Amniotic stem cell (primary cell): ENCODE results near the gene ACSL3.
"Not testable (repeated sequence)": the region's sequence is repeated elsewhere in the genome, so short reads cannot be mapped to it uniquely, and the experiment has no call there.

ENCODE experiments used
- DNase-seq: peaks from one replicate; lab custom pipeline; 2025; lab: John Stamatoyannopoulos, UW

The ACSL3 gene

GRCh38 chr2:222912117-222912516, 51.3 kb downstream of the ACSL3 start:
- no peak for DNase-seq

- DNase-seq, result no peak
Observed at GRCh38 chr2:222912776-222913175, 51.9 kb downstream of the ACSL3 start.

GRCh38 chr2:222915092-222915957, 54.5 kb downstream of the ACSL3 start:
- no peak for DNase-seq

- DNase-seq, result no peak
Observed at GRCh38 chr2:222916229-222917197, 55.7 kb downstream of the ACSL3 start.

- not testable (repeated sequence) for DNase-seq
Observed at GRCh38 chr2:222917212-222917611, 56.4 kb downstream of the ACSL3 start.

- peak; percentile 45 for DNase-seq
Observed at GRCh38 chr2:222919841-222920526, 59.1 kb downstream of the ACSL3 start.

GRCh38 chr2:222920657-222921186, 59.9 kb downstream of the ACSL3 start:
- no peak for DNase-seq

- no peak for DNase-seq
Observed at GRCh38 chr2:222922019-222922800, 61.4 kb downstream of the ACSL3 start.

GRCh38 chr2:222926915-222927314, 66.1 kb downstream of the ACSL3 start:
- no peak for DNase-seq

GRCh38 chr2:222927600-222927999, 66.8 kb downstream of the ACSL3 start:
- no peak for DNase-seq

- no peak for DNase-seq
Observed at GRCh38 chr2:222928335-222928734, 67.5 kb downstream of the ACSL3 start.

GRCh38 chr2:222930862-222931261, 70.0 kb downstream of the ACSL3 start:
- no peak for DNase-seq

- DNase-seq, result no peak
Observed at GRCh38 chr2:222931659-222932058, 70.8 kb downstream of the ACSL3 start.

GRCh38 chr2:222933458-222933857, 72.6 kb downstream of the ACSL3 start:
- DNase-seq, result no peak

- no peak for DNase-seq
Observed at GRCh38 chr2:222935688-222936298, 75.0 kb downstream of the ACSL3 start.

- no peak for DNase-seq
Observed at GRCh38 chr2:222936705-222937104, 75.9 kb downstream of the ACSL3 start.

- no peak for DNase-seq
Observed at GRCh38 chr2:222938327-222938726, 77.5 kb downstream of the ACSL3 start.

- DNase-seq, result peak; percentile 53
Observed at GRCh38 chr2:222939208-222939856, 78.5 kb downstream of the ACSL3 start.

GRCh38 chr2:222939979-222940378, 79.1 kb downstream of the ACSL3 start:
- no peak for DNase-seq

- DNase-seq, result no peak
Observed at GRCh38 chr2:222941510-222942032, 80.7 kb downstream of the ACSL3 start.
